ENCODE measurements around the gene OR6C75. TPM values are rescaled to one million over a fixed set of nuclear protein-coding genes. Genes with fewer than 3 reads are reported as not detected.

OR6C75 gene
- total and polyA plus RNA-seq, 7 donors = not detected

DNA sequence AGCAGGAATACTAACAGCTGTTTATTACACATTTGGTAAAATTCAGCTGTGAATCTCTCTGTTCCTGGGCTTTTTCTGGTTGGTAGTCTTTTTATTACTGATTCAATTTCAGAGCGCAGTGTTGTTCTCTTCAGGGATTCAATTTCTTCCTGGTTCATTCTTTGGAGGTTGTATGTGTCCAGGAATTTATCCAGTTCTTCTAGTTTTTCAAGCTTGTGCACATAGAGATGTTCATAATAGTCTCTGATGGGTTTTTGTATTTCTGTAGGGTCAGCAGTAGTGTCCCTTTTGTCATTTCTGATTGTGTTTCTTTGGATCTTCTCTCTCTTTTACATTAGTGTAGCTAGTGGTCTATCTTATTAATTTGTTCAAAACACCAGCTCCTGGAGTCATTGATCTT lies 54.2 kb downstream of the OR6C75 start:
- 48 to 86% methylated on average over 1 of the region's 1 CpG for WGBS, 2 donors
- DNase-seq = no peak
- Histone ChIP-seq H3K9me3 (no peaks in the 10 kb centered on the region), H3K27ac (no peak overlapping the region), H3K36me3 (no peaks in the 10 kb centered on the region), H3K4me3 (no peak overlapping the region), H3K27me3 (no peaks in the 10 kb centered on the region), H3K4me1 (no peaks in the 10 kb centered on the region)
- intact Hi-C loops (cut with DNase I) = no loop called here
- TF ChIP-seq POLR2AphosphoS5 (IDR thresholded peaks at IDR 0.05) (no peak), EP300 (IDR thresholded peaks at IDR 0.05) (no peak), POLR2A (IDR thresholded peaks at IDR 0.05) (no peak)
- TF ChIP-seq, protein P1, sequence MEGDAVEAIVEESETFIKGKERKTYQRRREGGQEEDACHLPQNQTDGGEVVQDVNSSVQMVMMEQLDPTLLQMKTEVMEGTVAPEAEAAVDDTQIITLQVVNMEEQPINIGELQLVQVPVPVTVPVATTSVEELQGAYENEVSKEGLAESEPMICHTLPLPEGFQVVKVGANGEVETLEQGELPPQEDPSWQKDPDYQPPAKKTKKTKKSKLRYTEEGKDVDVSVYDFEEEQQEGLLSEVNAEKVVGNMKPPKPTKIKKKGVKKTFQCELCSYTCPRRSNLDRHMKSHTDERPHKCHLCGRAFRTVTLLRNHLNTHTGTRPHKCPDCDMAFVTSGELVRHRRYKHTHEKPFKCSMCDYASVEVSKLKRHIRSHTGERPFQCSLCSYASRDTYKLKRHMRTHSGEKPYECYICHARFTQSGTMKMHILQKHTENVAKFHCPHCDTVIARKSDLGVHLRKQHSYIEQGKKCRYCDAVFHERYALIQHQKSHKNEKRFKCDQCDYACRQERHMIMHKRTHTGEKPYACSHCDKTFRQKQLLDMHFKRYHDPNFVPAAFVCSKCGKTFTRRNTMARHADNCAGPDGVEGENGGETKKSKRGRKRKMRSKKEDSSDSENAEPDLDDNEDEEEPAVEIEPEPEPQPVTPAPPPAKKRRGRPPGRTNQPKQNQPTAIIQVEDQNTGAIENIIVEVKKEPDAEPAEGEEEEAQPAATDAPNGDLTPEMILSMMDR (IDR thresholded peaks at IDR 0.05) = no peak

Other genes with a start within 250 kb of the OR6C75 start
- not detected for gene OR9K2, start 236.6 kb upstream of the OR6C75 start, total RNA-seq
- gene OR9K2, start 236.6 kb upstream of the OR6C75 start, polyA plus RNA-seq = not detected
- not detected for gene OR10A7, start 141.9 kb upstream of the OR6C75 start, total RNA-seq
- gene OR10A7, start 141.9 kb upstream of the OR6C75 start, polyA plus RNA-seq = not detected
- gene OR6C74, start 118.4 kb upstream of the OR6C75 start, total RNA-seq = not detected
- gene OR6C74, start 118.4 kb upstream of the OR6C75 start, polyA plus RNA-seq = not detected
- gene OR6C6, start 66.4 kb upstream of the OR6C75 start, total RNA-seq = not detected
- gene OR6C6, start 66.4 kb upstream of the OR6C75 start, polyA plus RNA-seq = not detected
- gene OR6C1, start 48.6 kb upstream of the OR6C75 start, total RNA-seq = not detected
- not detected for gene OR6C1, start 48.6 kb upstream of the OR6C75 start, polyA plus RNA-seq
- gene OR6C3, start 32.2 kb upstream of the OR6C75 start, total RNA-seq = not detected
- not detected for gene OR6C3, start 32.2 kb upstream of the OR6C75 start, polyA plus RNA-seq
- not detected for gene OR6C65, start 37.6 kb downstream of the OR6C75 start, total RNA-seq
- gene OR6C65, start 37.6 kb downstream of the OR6C75 start, polyA plus RNA-seq = not detected
- gene OR6C76, start 63.3 kb downstream of the OR6C75 start, total RNA-seq = not detected
- not detected for gene OR6C76, start 63.3 kb downstream of the OR6C75 start, polyA plus RNA-seq
- gene OR6C2, start 81.1 kb downstream of the OR6C75 start, total RNA-seq = not detected
- not detected for gene OR6C2, start 81.1 kb downstream of the OR6C75 start, polyA plus RNA-seq
- gene OR6C70, start 107.2 kb downstream of the OR6C75 start, total RNA-seq = not detected
- gene OR6C70, start 107.2 kb downstream of the OR6C75 start, polyA plus RNA-seq = not detected
- not detected for gene OR6C68, start 129.4 kb downstream of the OR6C75 start, total RNA-seq
- not detected for gene OR6C68, start 129.4 kb downstream of the OR6C75 start, polyA plus RNA-seq
- gene OR6C4, start 186.6 kb downstream of the OR6C75 start, total RNA-seq = not detected
- gene OR6C4, start 186.6 kb downstream of the OR6C75 start, polyA plus RNA-seq = not detected
- gene OR2AP1, start 209.5 kb downstream of the OR6C75 start, total RNA-seq = not detected
- not detected for gene OR2AP1, start 209.5 kb downstream of the OR6C75 start, polyA plus RNA-seq